Stimulated activated CD4-positive, alpha-beta T cell treated with anti-CD3 and anti-CD28 coated beads, Interleukin-15, amount 100 ng/mL, for 1 hour (primary cell): Measurements from ENCODE around the gene ZNF487.
"Not testable (repeated sequence)": the region's sequence is repeated elsewhere in the genome, so short reads cannot be mapped to it uniquely, and the experiment has no call there.

Experiments
- DNase-seq, 2 donors: peaks; one replicate each; pipeline ENCODE4 v3.0.0-alpha.2; 2020; ENCODE audit warnings: low read depth in 1 of 2, low spot score in 1 of 2

ZNF487 gene

GRCh38 chr10:43436291-43437140, at the start of gene ZNF487:
ZNF487 (plus strand) TSS chr10:43437111; CDS start chr10:43475814, 38,703 bp downstream.
- DNase-seq, result peak; percentile 76

GRCh38 chr10:43387678-43388032, 49.3 kb upstream of the ZNF487 start:
- no peak for DNase-seq

DNA sequence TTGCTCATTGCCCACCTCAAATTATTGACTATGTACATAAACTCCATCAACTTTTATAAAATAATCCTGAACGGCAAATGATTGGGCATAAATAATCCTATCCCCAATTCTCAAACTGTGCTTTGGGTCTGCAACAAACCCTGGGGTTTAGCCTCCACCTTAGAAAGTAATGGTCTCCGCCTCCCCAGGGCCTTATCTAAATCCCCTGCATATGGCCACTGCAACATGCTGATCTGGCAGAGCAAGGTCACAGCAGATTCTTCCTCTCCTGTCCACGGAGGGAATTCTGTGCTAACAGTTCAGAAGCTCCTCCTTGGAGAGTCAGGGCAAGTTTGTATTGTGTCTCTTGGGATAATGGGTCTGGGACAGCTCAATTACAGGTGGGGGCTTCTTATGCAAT, 47.0 kb upstream of the ZNF487 start:
- no peak for DNase-seq

DNA sequence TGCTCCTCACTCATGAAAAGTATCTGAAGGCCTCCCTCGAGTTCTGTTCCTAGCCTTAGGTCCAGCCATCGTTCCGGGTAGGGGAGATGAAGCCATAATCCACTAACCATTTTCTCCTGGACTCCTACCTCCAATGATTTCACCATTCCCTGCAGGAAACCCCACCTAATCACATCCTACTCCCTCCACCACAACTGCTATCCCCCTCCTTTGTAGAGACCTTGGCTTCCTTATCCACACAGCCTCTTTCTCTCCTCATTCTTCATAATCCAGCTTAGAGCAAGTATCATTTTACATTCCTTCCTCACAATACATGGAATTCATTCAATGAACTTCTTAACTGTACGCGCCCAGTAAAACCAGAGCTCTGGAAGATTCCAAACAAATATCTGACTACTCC, 46.6 kb upstream of the ZNF487 start:
- DNase-seq, result no peak

GRCh38 chr10:43390759-43391158, 46.2 kb upstream of the ZNF487 start:
- no peak for DNase-seq

DNA sequence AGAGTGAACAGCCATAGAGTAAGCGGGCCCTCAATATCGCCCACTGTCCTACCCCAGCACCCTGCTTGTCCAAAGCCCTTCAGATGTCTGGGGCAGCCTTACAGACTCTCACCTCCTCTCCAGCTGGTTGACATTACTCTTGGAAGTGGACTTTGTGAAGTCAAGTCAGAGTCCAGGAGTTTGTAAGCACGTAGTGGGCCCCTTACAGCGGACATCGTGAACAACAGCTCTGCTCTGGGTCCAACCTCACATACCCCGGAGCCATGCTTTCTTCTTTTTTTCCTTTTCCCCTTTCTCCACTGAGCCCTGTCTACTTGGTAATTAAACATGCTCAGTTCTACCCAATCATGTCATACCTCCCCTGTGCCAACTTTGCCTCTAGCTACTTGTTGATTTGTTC, 45.4 kb upstream of the ZNF487 start:
- no peak for DNase-seq

- DNase-seq, result no peak
Observed at GRCh38 chr10:43392748-43393147, 44.2 kb upstream of the ZNF487 start.

DNA sequence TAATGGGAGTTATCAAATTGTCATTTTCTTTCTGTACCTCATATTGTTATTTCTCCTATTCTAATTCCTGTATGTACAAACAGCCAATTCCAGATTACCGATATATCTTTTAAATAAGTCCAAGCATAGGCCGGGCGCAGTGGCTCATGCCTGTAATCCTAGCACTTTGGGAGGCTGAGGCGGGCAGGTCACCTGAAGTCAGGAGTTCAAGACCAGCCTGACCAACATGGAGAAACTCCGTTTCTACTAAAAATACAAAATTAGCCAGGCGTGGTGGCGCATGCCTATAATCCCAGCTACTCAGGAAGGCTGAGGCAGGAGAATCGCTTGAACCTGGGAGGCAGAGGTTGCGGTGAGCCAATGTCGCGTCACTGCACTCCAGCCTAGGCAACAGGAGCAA, 43.7 kb upstream of the ZNF487 start:
- not testable (repeated sequence) for DNase-seq

DNA sequence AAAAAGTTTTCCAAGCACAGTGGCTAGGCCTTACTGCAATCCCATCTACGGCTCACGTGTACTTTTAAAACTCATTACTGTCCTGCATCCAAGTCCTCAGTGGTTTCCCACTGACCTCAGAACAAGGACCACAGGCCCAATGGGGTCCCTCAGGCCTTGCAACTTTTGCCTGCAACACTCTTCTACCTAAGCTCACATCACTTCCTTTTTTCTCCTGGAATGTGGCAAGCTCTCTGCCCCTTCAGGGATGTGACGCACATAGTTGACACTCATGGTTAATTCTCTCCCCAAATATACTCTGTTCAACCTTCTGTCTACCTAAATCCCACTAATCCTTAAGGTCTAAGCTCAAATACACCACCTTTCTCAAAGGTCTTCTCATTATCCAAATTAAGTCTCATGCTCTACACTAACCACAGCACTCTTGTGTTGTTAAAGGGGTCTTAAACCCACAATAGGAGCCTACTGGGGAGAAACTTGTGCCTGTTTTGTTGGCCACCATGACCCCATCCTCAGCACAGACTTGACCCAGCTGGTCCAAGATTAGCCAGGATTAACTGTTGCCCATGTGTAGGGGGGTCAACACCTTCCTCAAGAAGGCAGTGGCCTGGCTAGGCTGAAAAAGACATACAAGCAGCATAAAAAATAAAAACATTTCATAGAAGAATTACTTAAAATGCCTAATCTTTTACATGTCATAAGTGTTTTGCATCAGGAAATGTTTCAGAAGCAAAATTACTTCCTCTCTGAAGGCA, 43.1 kb upstream of the ZNF487 start:
- no peak for DNase-seq

GRCh38 chr10:43394868-43395267, 42.0 kb upstream of the ZNF487 start:
- no peak for DNase-seq

GRCh38 chr10:43395571-43396060, 41.3 kb upstream of the ZNF487 start:
- peak in 1 of 2 donors; percentile 20 for DNase-seq

DNA sequence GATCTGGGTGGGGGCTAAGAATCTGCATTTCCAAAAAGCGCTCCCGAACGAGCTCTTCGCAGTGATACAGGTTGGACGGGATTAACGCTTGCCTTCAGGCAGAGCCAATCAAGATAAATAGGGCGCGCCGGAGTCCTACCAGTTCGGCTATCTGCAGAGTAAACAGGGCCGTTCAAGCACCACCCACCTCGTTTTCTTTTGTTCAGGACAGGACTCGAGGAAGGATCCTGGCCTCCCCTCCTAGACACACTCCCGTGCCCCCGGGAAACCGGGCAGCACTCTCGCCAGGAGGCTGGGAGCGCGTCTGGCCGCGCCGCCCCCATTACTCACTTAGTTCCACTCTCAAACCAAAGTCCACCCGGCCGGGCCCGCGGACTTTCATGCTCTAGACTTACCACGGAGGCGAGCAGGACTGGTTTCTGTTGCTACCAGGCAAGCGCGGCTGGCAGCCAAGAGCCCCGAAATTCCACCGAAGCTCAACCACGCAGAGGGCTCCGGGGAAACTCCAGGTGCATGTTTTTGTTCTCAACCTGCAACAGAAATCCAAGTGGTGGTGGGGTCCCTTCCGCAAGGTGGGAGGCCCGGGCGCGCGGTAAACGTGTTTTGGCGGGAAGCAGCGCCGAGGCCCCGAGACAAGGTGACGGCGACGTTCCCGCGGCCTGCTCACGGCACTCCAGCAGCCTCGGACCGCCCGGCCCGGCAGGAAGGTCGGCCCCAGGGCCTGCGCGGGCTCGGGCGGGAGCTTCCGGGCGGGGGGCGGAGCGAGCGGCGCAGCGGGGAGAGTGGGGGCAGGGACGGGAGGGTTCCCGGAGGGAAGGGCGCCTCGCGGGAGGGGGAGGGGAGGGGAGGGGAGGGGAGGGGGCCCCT, 40.6 kb upstream of the ZNF487 start:
- peak; percentile 44 to 63 for DNase-seq

DNA sequence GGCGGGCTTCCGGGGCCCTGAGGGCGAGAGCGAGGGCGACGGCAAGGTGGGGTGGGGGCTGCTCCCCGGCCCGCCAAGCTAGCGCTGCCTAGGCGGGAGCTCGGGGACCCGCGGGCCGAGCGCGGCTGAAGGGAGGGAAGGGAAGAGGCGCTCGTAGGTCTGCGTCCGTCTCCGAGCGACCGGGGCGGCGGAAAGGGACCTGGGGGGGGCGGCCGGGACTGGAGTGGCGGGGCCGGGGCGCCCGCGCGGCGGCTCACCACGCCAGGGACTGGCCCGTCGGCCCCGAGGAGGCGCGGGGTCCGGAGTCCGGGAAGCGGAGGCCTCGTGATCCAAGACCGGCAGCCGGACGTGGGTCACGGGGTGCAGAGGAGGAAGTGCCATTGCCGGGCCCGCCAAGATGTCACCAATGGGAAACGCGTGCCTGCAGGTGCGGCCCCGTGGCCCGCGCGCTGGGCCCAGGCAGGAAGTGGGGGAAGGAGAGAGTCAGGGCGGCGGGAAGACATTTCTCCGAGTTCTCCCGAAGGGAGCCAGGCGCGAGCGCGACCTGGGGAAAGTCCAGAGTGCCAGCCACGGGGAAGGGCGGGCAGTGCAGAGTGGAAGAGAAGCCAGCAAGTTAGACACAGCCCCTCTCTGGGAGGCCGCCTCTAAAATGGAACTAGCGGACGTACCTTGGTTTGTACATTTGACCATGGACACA, 39.8 kb upstream of the ZNF487 start:
- DNase-seq, result peak; percentile 45 to 54

DNA sequence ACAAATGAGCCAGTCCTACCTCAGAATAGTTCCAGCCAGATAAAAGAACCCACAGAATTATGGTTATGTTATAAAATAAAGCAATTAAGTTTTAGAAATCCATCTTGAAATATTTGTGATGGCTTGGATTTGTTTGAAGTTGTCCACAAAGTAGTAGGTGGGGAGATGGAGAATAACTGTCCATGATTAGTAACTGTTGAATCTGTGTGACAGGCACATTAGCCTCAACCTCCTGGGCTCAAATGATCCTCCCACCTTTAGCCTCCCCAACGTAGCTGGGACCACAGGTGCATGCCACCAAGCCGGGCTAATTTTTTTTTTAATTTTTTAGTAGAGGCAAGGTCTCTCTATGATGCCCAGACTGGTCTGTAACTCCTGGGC, 38.0 kb upstream of the ZNF487 start:
- no peak for DNase-seq

GRCh38 chr10:43399320-43400310, 37.3 kb upstream of the ZNF487 start:
- DNase-seq, result no peak

DNA sequence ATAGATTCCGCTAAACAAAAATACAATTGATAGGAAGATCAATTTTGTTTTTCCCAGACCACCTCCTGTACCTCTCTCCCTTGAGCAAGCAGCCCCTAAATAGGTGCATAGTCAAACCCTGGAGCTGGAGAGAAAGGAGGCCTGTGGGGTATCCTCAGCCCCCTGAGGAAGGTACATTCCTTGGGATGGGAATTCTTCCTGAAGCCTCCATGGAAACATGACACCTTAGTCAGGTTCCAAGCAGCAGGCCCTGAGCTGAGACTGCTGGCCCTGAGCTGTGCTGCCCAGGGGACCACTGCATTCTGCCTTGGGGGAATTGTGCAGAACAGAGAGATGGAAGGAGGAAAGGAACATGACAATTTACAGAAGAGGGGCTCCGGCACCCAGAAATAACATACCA, 35.3 kb upstream of the ZNF487 start:
- no peak for DNase-seq

DNA sequence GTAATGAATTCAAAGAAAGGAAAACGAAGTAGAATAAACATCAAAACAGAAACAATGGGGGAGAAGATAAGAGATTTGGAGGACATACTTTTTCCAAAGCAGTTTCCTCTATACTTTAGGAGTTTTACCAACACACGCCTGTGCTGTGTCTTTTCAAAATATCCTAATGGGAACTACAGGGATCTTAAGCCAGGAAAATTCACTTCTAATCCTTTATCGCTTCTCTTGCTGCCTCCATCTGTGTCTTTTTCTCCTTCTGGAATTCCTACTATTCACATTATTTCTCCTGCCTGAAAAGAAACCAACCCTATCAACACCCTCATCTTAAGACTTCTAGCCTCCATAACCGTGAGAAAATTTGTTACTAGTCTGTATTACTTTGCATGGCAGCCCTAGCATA, 34.7 kb upstream of the ZNF487 start:
- no peak for DNase-seq

GRCh38 chr10:43402880-43403452, 33.9 kb upstream of the ZNF487 start:
- DNase-seq, result no peak
